ENCODE data around the gene KCNIP2. TPM values are rescaled to one million over a fixed set of nuclear protein-coding genes. Genes with fewer than 3 reads are reported as not detected.

Gene KCNIP2
- total RNA-seq, 1 donor from 2014 or later = 30.0 TPM

DNA sequence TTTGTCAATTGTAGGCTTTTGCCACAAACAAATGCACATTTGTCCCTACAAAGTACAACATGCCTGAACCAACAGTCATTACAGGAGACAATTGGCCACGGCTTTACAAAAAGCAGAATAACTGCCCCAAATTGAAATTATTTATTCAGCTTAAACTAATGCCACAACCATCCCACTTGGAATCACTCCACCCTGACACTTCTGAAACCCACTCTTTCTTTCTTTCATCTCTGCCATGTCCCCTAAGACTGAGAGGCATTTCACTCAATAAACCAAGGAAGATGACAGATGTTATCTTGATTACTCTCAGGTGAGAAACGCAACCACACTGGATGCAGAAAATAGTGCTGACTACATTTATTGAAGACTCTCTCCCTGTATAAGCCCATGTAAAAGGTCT, 57.8 kb downstream of the KCNIP2 start:
- H3K4me3 Mint-ChIP-seq (ENCODE audit: unreplicated experiment) = no peak overlapping the region
- DNase-seq = no peak
- no peaks in the 10 kb centered on the region for H3K36me3 Mint-ChIP-seq (ENCODE audit: unreplicated experiment)
- peaks cover 13% of the 10 kb centered on the region for H3K27me3 Mint-ChIP-seq (ENCODE audit: unreplicated experiment)
- H3K27ac Mint-ChIP-seq (ENCODE audit: unreplicated experiment) = peak overlapping the region; percentile 28
- peaks cover 10% of the 10 kb centered on the region for H3K9me3 Mint-ChIP-seq (ENCODE audit: unreplicated experiment)
- H3K4me1 Mint-ChIP-seq (ENCODE audit: low read depth, unreplicated experiment) = peaks cover 14% of the 10 kb centered on the region
- TF ChIP-seq, protein P1, sequence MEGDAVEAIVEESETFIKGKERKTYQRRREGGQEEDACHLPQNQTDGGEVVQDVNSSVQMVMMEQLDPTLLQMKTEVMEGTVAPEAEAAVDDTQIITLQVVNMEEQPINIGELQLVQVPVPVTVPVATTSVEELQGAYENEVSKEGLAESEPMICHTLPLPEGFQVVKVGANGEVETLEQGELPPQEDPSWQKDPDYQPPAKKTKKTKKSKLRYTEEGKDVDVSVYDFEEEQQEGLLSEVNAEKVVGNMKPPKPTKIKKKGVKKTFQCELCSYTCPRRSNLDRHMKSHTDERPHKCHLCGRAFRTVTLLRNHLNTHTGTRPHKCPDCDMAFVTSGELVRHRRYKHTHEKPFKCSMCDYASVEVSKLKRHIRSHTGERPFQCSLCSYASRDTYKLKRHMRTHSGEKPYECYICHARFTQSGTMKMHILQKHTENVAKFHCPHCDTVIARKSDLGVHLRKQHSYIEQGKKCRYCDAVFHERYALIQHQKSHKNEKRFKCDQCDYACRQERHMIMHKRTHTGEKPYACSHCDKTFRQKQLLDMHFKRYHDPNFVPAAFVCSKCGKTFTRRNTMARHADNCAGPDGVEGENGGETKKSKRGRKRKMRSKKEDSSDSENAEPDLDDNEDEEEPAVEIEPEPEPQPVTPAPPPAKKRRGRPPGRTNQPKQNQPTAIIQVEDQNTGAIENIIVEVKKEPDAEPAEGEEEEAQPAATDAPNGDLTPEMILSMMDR (IDR thresholded peaks at IDR 0.05; ENCODE audit: partially characterized antibody, unreplicated experiment) = no peak

DNA sequence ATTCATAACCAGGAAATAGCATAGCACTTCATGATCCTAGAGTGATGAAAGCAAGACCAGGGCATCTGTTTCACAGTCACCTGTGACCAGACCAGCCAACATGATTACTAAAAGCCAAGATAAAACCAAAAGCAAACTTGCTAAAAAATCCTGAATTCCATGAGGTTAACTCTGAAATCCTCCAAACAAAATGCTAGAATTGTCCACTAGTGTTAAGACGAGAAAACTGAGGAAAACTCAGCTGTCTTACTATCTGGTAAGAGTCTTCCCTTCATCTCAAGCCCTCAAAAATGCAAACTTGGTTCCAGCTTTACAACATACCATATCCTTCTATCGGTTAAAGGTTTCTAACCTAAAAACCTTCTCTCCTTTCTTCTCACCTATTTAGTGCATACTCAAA, 59.0 kb downstream of the KCNIP2 start:
- Mint-ChIP-seq H3K9me3 (ENCODE audit: unreplicated experiment) (peaks cover 13% of the 10 kb centered on the region), H3K36me3 (ENCODE audit: unreplicated experiment) (no peaks in the 10 kb centered on the region), H3K27me3 (ENCODE audit: unreplicated experiment) (peaks cover 15% of the 10 kb centered on the region), H3K4me3 (ENCODE audit: unreplicated experiment) (peak overlapping the region; percentile 28), H3K27ac (ENCODE audit: unreplicated experiment) (no peak overlapping the region), H3K4me1 (ENCODE audit: low read depth, unreplicated experiment) (peaks cover 17% of the 10 kb centered on the region)
- TF ChIP-seq, protein P1 (IDR thresholded peaks at IDR 0.05; ENCODE audit: partially characterized antibody, unreplicated experiment) = no peak
- DNase-seq = no peak

GRCh38 chr10:101783736-101784118, 59.9 kb downstream of the KCNIP2 start:
- H3K4me3 Mint-ChIP-seq (ENCODE audit: unreplicated experiment) = peak overlapping the region; percentile 98
- H3K27ac Mint-ChIP-seq (ENCODE audit: unreplicated experiment) = peak overlapping the region; percentile 76
- H3K9me3 Mint-ChIP-seq (ENCODE audit: unreplicated experiment) = peaks cover 15% of the 10 kb centered on the region
- peaks cover 16% of the 10 kb centered on the region for H3K27me3 Mint-ChIP-seq (ENCODE audit: unreplicated experiment)
- TF ChIP-seq, protein P1 (IDR thresholded peaks at IDR 0.05; ENCODE audit: partially characterized antibody, unreplicated experiment) = no peak
- H3K36me3 Mint-ChIP-seq (ENCODE audit: unreplicated experiment) = no peaks in the 10 kb centered on the region
- peaks cover 20% of the 10 kb centered on the region for H3K4me1 Mint-ChIP-seq (ENCODE audit: low read depth, unreplicated experiment)
- DNase-seq = no peak

DNA sequence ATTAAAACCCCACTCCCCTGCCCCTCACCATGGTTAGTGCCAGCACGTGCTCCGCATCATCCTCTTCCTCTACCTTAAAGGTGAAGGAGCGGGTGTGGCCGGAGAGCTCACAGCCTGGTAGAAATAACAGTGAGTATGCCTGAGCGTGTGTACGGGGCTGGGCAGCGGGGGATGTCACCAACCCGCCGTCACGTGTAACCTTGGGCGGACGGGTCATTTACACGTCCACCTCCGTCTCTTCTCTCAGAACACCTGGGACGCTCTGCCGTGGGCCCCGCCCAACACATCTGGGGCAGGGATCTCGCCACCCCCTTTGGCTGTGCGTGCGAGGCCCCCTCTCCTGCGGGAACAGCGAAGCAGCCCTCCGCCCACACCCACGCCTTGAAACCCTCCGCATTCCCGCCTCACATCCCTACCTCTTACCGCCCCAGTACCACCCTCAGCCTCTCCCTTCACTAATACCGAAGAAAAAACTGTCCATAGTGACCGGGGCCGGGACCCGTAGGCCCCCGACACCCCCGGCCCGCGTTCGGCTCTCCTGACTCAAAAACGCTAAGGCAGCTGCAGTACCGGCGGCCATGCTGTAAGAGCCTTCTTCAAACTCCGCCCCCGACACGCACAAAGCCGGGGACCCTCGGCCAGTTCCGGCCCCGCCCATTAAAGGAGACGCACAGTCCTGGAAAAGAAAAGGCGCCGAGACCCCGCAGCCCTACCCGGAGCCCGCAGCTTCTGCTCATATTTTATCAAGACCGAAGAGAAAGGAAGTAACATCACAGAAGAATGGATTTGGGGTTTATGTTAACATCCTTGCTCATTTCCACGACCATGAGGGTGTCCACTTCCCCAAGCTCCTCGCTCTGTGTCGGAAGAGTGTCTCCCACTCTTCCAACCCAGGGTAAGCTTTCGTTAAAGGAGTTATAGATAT, 60.5 kb downstream of the KCNIP2 start, which contains the start of gene NPM3:
Gene NPM3, minus strand, starts transcription at position 636 of the 925 bp plus-strand sequence. Its CDS starts 56 bp downstream, at position 580.
- H3K27ac Mint-ChIP-seq (ENCODE audit: unreplicated experiment) = peak within 1 kb of the TSS; percentile 76
- H3K9me3 Mint-ChIP-seq (ENCODE audit: unreplicated experiment) = peaks cover 16% of the 10 kb centered on the region
- TF ChIP-seq, protein P1 (IDR thresholded peaks at IDR 0.05; ENCODE audit: partially characterized antibody, unreplicated experiment) = no peak
- peaks cover 21% of the 10 kb centered on the region for H3K4me1 Mint-ChIP-seq (ENCODE audit: low read depth, unreplicated experiment)
- H3K4me3 Mint-ChIP-seq (ENCODE audit: unreplicated experiment) = peak within 1 kb of the TSS; percentile 98
- DNase-seq = peak; percentile 92
- H3K27me3 Mint-ChIP-seq (ENCODE audit: unreplicated experiment) = peaks cover 17% of the 10 kb centered on the region
- H3K36me3 Mint-ChIP-seq (ENCODE audit: unreplicated experiment) = no peaks in the 10 kb centered on the region
